ENCODE data around the gene CFAP221. TPM values are rescaled to one million over a fixed set of nuclear protein-coding genes. Genes with fewer than 3 reads are reported as not detected.

The CFAP221 gene
- total RNA-seq, 4 donors from 2014 or later: 0.48 TPM; not detected in 3

DNA sequence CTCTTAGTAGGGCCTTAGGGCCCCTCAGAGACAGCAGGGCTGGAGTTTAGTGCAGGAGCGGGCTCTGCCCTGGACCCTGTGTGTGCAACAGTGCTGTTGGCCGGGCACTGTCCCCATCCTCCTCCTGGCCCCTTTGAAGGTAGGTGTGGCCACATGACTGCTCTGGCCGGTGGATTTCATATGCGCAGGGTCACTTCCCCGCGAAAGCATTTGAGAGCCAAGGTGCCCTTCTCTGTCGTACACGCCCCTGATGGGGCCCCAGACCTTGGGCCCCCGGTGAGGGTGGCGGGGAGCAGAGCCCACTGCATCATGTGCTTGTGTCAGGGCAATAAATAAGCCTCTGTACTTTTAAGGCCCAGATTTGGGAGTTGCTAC is 150.2 kb downstream of the CFAP221 start:
- no peak overlapping the region for H3K27ac ChIP-seq
- 77% methylated on average over 10 of the region's 10 CpGs for WGBS
- TF ChIP-seq POLR2AphosphoS5 (IDR thresholded peaks at IDR 0.05): no peak
- no peak for TF ChIP-seq POLR2A (IDR thresholded peaks at IDR 0.05)
- no peaks in the 10 kb centered on the region for H3K27me3 ChIP-seq
- no peaks in the 10 kb centered on the region for H3K9me3 ChIP-seq
- DNase-seq (ENCODE audit: low spot score in 2 of 2): no peak
- H3K4me1 ChIP-seq: no peaks in the 10 kb centered on the region
- no peak overlapping the region for H3K4me3 ChIP-seq
- H3K36me3 ChIP-seq: peaks cover under 1% of the 10 kb centered on the region

DNA sequence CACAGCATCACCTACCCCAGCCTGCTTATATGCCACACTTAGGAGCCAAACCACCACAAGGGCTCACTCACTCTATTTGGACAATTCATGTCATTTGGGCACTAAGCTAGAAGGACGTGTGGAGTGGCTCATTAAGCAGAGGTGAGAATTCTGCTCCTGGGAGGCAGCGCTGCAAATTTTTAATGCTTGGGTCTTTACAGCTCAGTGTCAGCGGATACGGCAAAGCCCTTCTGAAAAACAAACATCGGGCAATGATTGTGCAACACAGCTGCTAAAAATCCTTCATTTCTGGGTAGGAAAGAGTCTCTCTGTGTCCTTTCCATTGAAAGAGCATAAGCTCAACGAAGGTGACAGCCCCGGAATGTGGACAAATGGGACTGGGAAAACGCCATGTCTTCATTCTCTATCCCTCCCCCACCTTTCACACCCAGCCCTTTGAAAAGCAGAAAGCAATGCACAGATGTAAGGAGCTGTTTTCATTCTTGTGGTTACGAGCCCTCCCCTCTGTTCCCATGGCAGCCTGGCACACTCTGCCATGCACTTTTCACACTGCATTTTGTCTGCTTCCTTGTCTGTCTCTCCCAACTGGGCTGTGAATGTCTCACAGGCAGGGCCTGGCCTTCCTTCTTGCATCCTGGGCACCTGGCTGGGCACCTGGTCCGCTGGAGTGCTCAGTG is 150.7 kb downstream of the CFAP221 start:
- no peaks in the 10 kb centered on the region for H3K9me3 ChIP-seq
- no peak overlapping the region for H3K4me3 ChIP-seq
- WGBS: 37% methylated on average over 10 of the region's 10 CpGs
- DNase-seq (ENCODE audit: low spot score in 2 of 2): no peak
- no peaks in the 10 kb centered on the region for H3K27me3 ChIP-seq
- H3K4me1 ChIP-seq: no peaks in the 10 kb centered on the region
- H3K27ac ChIP-seq: no peak overlapping the region
- no peak for TF ChIP-seq POLR2A (IDR thresholded peaks at IDR 0.05)
- TF ChIP-seq, protein P1, sequence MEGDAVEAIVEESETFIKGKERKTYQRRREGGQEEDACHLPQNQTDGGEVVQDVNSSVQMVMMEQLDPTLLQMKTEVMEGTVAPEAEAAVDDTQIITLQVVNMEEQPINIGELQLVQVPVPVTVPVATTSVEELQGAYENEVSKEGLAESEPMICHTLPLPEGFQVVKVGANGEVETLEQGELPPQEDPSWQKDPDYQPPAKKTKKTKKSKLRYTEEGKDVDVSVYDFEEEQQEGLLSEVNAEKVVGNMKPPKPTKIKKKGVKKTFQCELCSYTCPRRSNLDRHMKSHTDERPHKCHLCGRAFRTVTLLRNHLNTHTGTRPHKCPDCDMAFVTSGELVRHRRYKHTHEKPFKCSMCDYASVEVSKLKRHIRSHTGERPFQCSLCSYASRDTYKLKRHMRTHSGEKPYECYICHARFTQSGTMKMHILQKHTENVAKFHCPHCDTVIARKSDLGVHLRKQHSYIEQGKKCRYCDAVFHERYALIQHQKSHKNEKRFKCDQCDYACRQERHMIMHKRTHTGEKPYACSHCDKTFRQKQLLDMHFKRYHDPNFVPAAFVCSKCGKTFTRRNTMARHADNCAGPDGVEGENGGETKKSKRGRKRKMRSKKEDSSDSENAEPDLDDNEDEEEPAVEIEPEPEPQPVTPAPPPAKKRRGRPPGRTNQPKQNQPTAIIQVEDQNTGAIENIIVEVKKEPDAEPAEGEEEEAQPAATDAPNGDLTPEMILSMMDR (IDR thresholded peaks at IDR 0.05): no peak
- TF ChIP-seq POLR2AphosphoS5 (IDR thresholded peaks at IDR 0.05): no peak
- no peak for TF ChIP-seq EP300 (IDR thresholded peaks at IDR 0.05)
- no peaks in the 10 kb centered on the region for H3K36me3 ChIP-seq

DNA sequence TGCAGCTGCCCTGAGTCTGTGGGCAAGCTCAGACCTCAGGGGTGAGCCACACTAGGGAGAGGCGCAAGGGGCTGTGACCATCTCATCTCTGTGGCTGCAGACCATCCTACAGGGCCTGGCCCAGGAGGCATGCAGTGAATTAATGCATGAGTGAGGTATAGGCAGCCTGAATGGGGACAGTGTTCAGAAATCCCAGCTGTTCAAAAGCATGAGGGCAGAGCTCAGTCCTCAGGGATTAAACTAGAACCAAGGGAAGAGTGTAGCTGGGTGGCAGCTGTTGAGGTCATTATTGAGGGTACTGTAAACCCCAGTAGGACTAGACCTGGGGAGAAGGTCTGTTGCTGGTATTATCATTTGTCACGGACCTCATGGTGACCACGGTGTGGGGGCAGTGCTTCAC is 151.8 kb downstream of the CFAP221 start:
- TF ChIP-seq POLR2A (IDR thresholded peaks at IDR 0.05) (no peak), POLR2AphosphoS5 (IDR thresholded peaks at IDR 0.05) (no peak), EP300 (IDR thresholded peaks at IDR 0.05) (no peak)
- TF ChIP-seq, protein P1 (IDR thresholded peaks at IDR 0.05): no peak

DNA sequence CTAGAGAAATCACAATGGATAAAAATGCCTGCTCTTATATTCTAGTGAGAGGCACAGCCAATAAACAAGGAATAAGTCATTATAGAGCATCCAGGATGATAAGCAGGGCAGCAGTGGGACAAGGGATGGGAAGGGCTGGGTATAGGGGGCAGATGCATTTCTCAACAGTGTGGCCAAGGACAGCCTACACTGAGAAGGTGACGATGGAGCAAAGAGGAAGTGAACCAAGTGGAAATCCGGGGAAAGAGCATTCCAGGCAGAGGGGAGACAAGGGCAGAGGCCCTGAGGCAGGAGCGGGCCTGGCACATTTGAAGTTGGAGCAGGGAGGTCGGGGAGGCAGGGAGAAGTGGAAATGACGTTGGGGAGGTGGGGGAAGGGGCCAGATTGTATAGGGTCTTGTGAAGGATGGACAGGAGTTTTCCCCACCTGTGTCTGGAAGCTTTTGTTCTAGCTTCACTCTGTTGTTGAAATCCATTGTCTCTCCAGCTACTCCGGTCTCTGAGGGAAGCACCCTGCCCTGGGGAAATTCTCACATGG is 152.3 kb downstream of the CFAP221 start:
- 68% methylated on average over 6 of the region's 6 CpGs for WGBS

More for the DNA sequence above, 151.8 kb downstream of the CFAP221 start:
- no peak overlapping the region for H3K4me3 ChIP-seq
- DNase-seq (ENCODE audit: low spot score in 2 of 2): no peak
- H3K4me1 ChIP-seq: no peaks in the 10 kb centered on the region
- H3K27ac ChIP-seq: no peak overlapping the region
- WGBS: 95% methylated on average over 3 of the region's 3 CpGs
- H3K9me3 ChIP-seq: no peaks in the 10 kb centered on the region
- no peaks in the 10 kb centered on the region for H3K27me3 ChIP-seq
- no peaks in the 10 kb centered on the region for H3K36me3 ChIP-seq

DNA sequence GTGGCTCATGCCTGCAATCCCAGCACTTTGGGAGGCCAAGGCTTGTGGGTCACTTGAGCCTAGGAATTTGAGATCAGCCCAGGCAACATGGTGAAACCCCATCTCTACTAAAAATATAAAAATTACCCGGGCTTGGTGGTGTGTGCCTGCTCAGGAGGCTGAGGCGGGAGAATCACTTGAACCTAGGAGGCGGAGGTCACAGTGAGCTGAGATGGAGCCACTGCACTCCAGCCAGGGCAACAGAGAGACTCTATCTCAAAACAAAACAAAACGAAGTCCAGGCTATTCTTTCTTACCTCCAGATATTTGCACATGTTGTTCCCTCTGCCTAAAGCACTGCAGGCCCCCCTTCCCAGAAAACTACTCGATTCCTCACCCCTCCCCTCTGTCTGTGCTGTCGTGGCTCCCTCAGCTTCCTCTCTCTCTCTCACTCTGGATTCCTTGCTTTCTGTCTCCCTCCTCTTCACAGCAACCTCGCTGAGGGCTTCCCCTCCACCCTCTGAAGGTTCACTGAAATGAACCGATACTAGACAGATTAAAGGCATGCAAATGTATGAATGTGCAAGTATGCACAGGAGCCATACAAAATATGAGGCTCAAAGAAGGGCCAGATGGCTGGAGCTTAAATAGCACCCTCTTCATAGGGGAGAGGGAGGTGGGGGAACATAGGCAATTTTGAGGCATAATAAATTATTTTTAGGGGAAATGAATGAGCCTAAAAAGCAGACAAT is 153.2 kb downstream of the CFAP221 start:
- DNase-seq (ENCODE audit: low spot score in 2 of 2): no peak

More for the DNA sequence above, 152.3 kb downstream of the CFAP221 start:
- Histone ChIP-seq H3K4me1 (peaks cover 4% of the 10 kb centered on the region), H3K4me3 (no peak overlapping the region), H3K27me3 (no peaks in the 10 kb centered on the region), H3K27ac (no peak overlapping the region), H3K36me3 (no peaks in the 10 kb centered on the region), H3K9me3 (no peaks in the 10 kb centered on the region)
- TF ChIP-seq, protein P1 (IDR thresholded peaks at IDR 0.05): no peak
- no peak for DNase-seq (ENCODE audit: low spot score in 2 of 2)

More for the DNA sequence above, 153.2 kb downstream of the CFAP221 start:
- Histone ChIP-seq H3K4me1 (peaks cover 11% of the 10 kb centered on the region), H3K27ac (no peak overlapping the region), H3K36me3 (no peaks in the 10 kb centered on the region), H3K4me3 (no peak overlapping the region), H3K27me3 (no peaks in the 10 kb centered on the region), H3K9me3 (no peaks in the 10 kb centered on the region)
- TF ChIP-seq EP300 (IDR thresholded peaks at IDR 0.05): no peak
- TF ChIP-seq, protein P1 (IDR thresholded peaks at IDR 0.05): no peak
- TF ChIP-seq POLR2A (IDR thresholded peaks at IDR 0.05): no peak
- 56% methylated on average over 8 of the region's 8 CpGs for WGBS
